ENCODE results near the gene SYCP2. TPM values are rescaled to one million over a fixed set of nuclear protein-coding genes. Genes with fewer than 3 reads are reported as not detected.

SYCP2 gene
- total RNA-seq, 1 experiment from 2014 or later = 0.70 TPM

DNA sequence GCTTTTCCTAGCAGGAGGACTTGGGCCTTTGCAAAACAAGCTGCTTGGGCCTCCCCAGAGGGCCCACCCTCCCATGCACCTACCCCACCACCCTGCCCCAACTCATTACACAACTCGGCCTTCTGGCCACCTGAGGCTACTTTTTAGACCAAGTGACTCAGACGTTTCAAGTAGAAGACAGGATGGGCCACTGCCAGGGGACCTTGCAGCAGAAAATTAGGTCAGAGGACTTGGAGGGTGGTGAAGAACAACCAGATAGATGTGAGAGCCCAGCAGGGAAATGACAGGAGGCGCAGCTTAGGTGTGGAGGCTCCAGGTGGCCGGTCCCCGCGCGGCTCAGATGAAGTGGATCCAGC is 5.2 kb upstream of the SYCP2 start:
- no peak for DNase-seq
- WGBS (ENCODE audit: extremely low coverage, insufficient read length, low lambda C conversion rate) = no CpG with 5 or more reads among the region's 7 CpGs
- Histone ChIP-seq H3T11ph (ENCODE audit: low read length) (no peak overlapping the region), H3K27me3 (ENCODE audit: insufficient read depth, low read length) (peaks cover 10% of the 10 kb centered on the region; the same call in 1 of the 2 replicates), H2BK12ac (ENCODE audit: insufficient read length, low read depth, low read length) (no peak overlapping the region), H4K91ac (ENCODE audit: insufficient read length, low read depth, low read length) (no peak overlapping the region), H3K9me3 (ENCODE audit: control insufficient read depth, low read depth, low read length) (no peaks in the 10 kb centered on the region), H2BK5ac (ENCODE audit: insufficient read length, low read length) (no peak overlapping the region), H3K27ac (ENCODE audit: insufficient read length, low read depth, low read length) (no peak overlapping the region), H3K79me2 (ENCODE audit: insufficient read depth, low read length) (no peaks in the 10 kb centered on the region), H4K5ac (ENCODE audit: insufficient read length, low read depth, low read length) (no peak overlapping the region), H3K79me1 (ENCODE audit: insufficient read depth, low read depth, low read length, poor library complexity, severe bottlenecking) (no peaks in the 10 kb centered on the region), H3K23ac (ENCODE audit: insufficient read length, low read depth, low read length) (no peak overlapping the region), H3K9ac (ENCODE audit: extremely low read depth, insufficient read length, low read length) (no peak overlapping the region), H2AK5ac (ENCODE audit: insufficient read length, low read length) (no peak overlapping the region), H2BK15ac (ENCODE audit: low read depth, low read length) (no peak overlapping the region), H3K4me2 (ENCODE audit: insufficient read depth, insufficient read length, low read length) (no peak overlapping the region), H3K23me2 (ENCODE audit: insufficient read length, low read depth, low read length, poor library complexity, severe bottlenecking) (peaks cover 9% of the 10 kb centered on the region), H4K20me1 (ENCODE audit: control insufficient read depth, insufficient read depth, insufficient read length) (no peaks in the 10 kb centered on the region), H3K18ac (ENCODE audit: insufficient read length, low read depth, low read length) (no peak overlapping the region), H3K4ac (ENCODE audit: low read depth, low read length) (no peak overlapping the region), H2BK20ac (ENCODE audit: low read depth, low read length, poor library complexity, severe bottlenecking) (no peak overlapping the region), H2BK120ac (ENCODE audit: low read depth, low read length, poor library complexity, severe bottlenecking) (no peak overlapping the region), H2AFZ (ENCODE audit: low read length) (no peak overlapping the region), H4K8ac (replicated peaks; ENCODE audit: insufficient read length, low read depth, low read length) (no peak overlapping the region), H3K4me1 (ENCODE audit: insufficient read depth, low read length) (no peaks in the 10 kb centered on the region), H3K56ac (ENCODE audit: insufficient read length, low read depth, low read length) (no peak overlapping the region), H3K14ac (ENCODE audit: insufficient read depth, low read length) (no peak overlapping the region)
- H3K4me3 Mint-ChIP-seq = peak overlapping the region; percentile 39 to 67; a peak in 3 of 5 replicates
- peaks cover 40% of the 10 kb centered on the region for H3K27me3 Mint-ChIP-seq (ENCODE audit: low read depth)
- H3K9me3 Mint-ChIP-seq = peaks cover 6% of the 10 kb centered on the region in 2 experiments; a peak in 3 of 5 replicates
- TF ChIP-seq, protein P1, sequence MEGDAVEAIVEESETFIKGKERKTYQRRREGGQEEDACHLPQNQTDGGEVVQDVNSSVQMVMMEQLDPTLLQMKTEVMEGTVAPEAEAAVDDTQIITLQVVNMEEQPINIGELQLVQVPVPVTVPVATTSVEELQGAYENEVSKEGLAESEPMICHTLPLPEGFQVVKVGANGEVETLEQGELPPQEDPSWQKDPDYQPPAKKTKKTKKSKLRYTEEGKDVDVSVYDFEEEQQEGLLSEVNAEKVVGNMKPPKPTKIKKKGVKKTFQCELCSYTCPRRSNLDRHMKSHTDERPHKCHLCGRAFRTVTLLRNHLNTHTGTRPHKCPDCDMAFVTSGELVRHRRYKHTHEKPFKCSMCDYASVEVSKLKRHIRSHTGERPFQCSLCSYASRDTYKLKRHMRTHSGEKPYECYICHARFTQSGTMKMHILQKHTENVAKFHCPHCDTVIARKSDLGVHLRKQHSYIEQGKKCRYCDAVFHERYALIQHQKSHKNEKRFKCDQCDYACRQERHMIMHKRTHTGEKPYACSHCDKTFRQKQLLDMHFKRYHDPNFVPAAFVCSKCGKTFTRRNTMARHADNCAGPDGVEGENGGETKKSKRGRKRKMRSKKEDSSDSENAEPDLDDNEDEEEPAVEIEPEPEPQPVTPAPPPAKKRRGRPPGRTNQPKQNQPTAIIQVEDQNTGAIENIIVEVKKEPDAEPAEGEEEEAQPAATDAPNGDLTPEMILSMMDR (conservative IDR thresholded peaks at IDR 0.05) = no peak
- peaks cover 8 to 11% of the 10 kb centered on the region in 2 experiments for H3K4me1 Mint-ChIP-seq
- H3K36me3 Mint-ChIP-seq (ENCODE audit: insufficient read depth in 1 of 3, low read depth in 3 of 3) = peaks cover 8 to 15% (median 12%) of the 10 kb centered on the region in 3 experiments
- H3K27ac Mint-ChIP-seq = no peak overlapping the region

All from H9 (cell line).